Measurements from ENCODE around the gene SORCS1.

- TF ChIP-seq CTCF (IDR thresholded peaks at IDR 0.05) (no peak), POLR2A (IDR thresholded peaks at IDR 0.05) (no peak), POLR2AphosphoS5 (IDR thresholded peaks at IDR 0.05) (no peak)
Observed at GRCh38 chr10:107075117-107075516, 89.4 kb downstream of the SORCS1 start.
